Esophagus muscularis mucosa (tissue), 4 donors: ENCODE data around the gene MDGA2. TPM values are rescaled to one million over a fixed set of nuclear protein-coding genes. Genes with fewer than 3 reads are reported as not detected.

Experiments used
- DNase-seq: peaks from one replicate; pipeline ENCODE4 v3.0.0-alpha.2; 2017; ENCODE audit errors: extremely low spot score
- H3K27ac ChIP-seq, 4 donors: fragments of 200-600 bp; sonication (generic); replicated peaks in 1 of 4; 1 replicate in 3 of 4; 2 replicates in 1 of 4; pipeline ENCODE4 v1.5.1; 2016 to 2019; ENCODE audit warnings: mild to moderate bottlenecking in 1 of 4
- H3K27me3 ChIP-seq, 4 donors: fragments of 200-600 bp; sonication (generic); one replicate each; pipeline versions ENCODE4 v1.5.1 to v1.6.0; 2016 to 2019
- H3K36me3 ChIP-seq, 4 donors: fragments of 200-600 bp; sonication (generic); one replicate each; pipeline ENCODE4 v1.5.1; 2016 to 2019
- H3K4me1 ChIP-seq, 4 donors: fragments of 200-600 bp; sonication (generic); one replicate each; pipeline ENCODE4 v1.5.1; 2016 to 2019
- H3K4me3 ChIP-seq, 4 donors: fragments of 200-600 bp; sonication (generic); 1 replicate in 2 of 4; 2 replicates in 2 of 4; pipeline ENCODE4 v1.5.1; 2016 to 2019; ENCODE audit warnings: mild to moderate bottlenecking in 4 of 4, moderate library complexity in 1 of 4
- H3K9me3 ChIP-seq, 4 donors: fragments of 200-600 bp; sonication (generic); 1 replicate in 3 of 4; 2 replicates in 1 of 4; pipeline ENCODE4 v1.5.1; 2016 to 2019
- CTCF ChIP-seq, 3 experiments: fragments of 200-600 bp in 2 of 3; fragments of 450-650 bp in 1 of 3; sonication (generic) in 2 of 3; IDR thresholded peaks; one replicate each; pipeline ENCODE4 v1.5.1; 2017 to 2019; ENCODE audit warnings: antibody characterized with exemption in 3 of 3, mild to moderate bottlenecking in 2 of 3, moderate library complexity in 1 of 3
- EP300 ChIP-seq: sonication (generic); formaldehyde crosslinking; IDR thresholded peaks from one replicate; pipeline ENCODE4 v1.6.1; 2017; ENCODE audit warnings: antibody characterized with exemption
- POLR2A ChIP-seq: fragments of 450-650 bp; IDR thresholded peaks from one replicate; pipeline ENCODE4 v1.6.1; 2017; ENCODE audit warnings: antibody characterized with exemption, moderate library complexity, mild to moderate bottlenecking, low read depth
- POLR2AphosphoS5 ChIP-seq, 2 donors: sonication (generic); formaldehyde crosslinking; IDR thresholded peaks; one replicate each; pipeline ENCODE4 v1.6.1; 2017; ENCODE audit warnings: antibody characterized with exemption in 2 of 2
- WGBS: methylation state at CpG from one replicate; pipeline ENCODE4 v1.1.5; 2018; 5-methylcytosine and 5-hydroxymethylcytosine counted together
- intact Hi-C: fragments of 100-400 bp; cut with DNase I; formaldehyde crosslinking; loops from one replicate; pipeline ENCODE4 v1.15.1; 2023
- total RNA-seq, 4 donors: library from RNA; depleted of rRNA; stranded (reverse); fragments of >200 nt; gene quantifications; one replicate each; pipeline versions ENCODE4 v1.1.0 to v1.2.1, GENCODE V29; 2016

Gene MDGA2
- total RNA-seq, 4 donors from 2014 or later, result under 0.01 TPM; not detected in 3

GRCh38 chr14:47332939-47333338, 342.5 kb downstream of the MDGA2 start:
- WGBS, result 94% methylated on average over 3 of the region's 3 CpGs
- TF ChIP-seq CTCF (IDR thresholded peaks at IDR 0.05) (no peak), POLR2AphosphoS5 (IDR thresholded peaks at IDR 0.05) (no peak), POLR2A (no peak), EP300 (no peak)
- Histone ChIP-seq H3K27ac (no peak overlapping the region), H3K4me1 (no peaks in the 10 kb centered on the region), H3K36me3 (no peaks in the 10 kb centered on the region), H3K9me3 (no peaks in the 10 kb centered on the region), H3K4me3 (no peak overlapping the region), H3K27me3 (no peaks in the 10 kb centered on the region)
- DNase-seq, result no peak
- intact Hi-C loops, result no loop called here

GRCh38 chr14:47332106-47332505, 343.3 kb downstream of the MDGA2 start:
- H3K27ac ChIP-seq, result no peak overlapping the region
- no peaks in the 10 kb centered on the region for H3K36me3 ChIP-seq
- H3K4me3 ChIP-seq, result no peak overlapping the region
- TF ChIP-seq CTCF (IDR thresholded peaks at IDR 0.05) (no peak), POLR2A (no peak)
- no peak for DNase-seq
- intact Hi-C loops, result no loop called here
- H3K27me3 ChIP-seq, result no peaks in the 10 kb centered on the region
- no peaks in the 10 kb centered on the region for H3K4me1 ChIP-seq
- H3K9me3 ChIP-seq, result no peaks in the 10 kb centered on the region

GRCh38 chr14:47328376-47328775, 347.0 kb downstream of the MDGA2 start:
- TF ChIP-seq EP300, result no peak
- no peak for TF ChIP-seq CTCF (IDR thresholded peaks at IDR 0.05)
- TF ChIP-seq POLR2AphosphoS5 (IDR thresholded peaks at IDR 0.05), result no peak
- TF ChIP-seq POLR2A, result no peak
- no peaks in the 10 kb centered on the region for H3K36me3 ChIP-seq
- intact Hi-C loops, result no loop called here
- H3K4me1 ChIP-seq, result no peaks in the 10 kb centered on the region
- DNase-seq, result no peak
- H3K9me3 ChIP-seq, result no peaks in the 10 kb centered on the region
- whole genome bisulfite sequencing, result 65% methylated on average over 4 of the region's 4 CpGs
- H3K4me3 ChIP-seq, result no peak overlapping the region
- no peaks in the 10 kb centered on the region for H3K27me3 ChIP-seq
- H3K27ac ChIP-seq, result no peak overlapping the region

GRCh38 chr14:47327336-47327735, 348.1 kb downstream of the MDGA2 start:
- intact Hi-C loops, result no loop called here
- no peak for DNase-seq

More at GRCh38 chr14:47327336-47327735, 348.1 kb downstream of the MDGA2 start:
- no peaks in the 10 kb centered on the region for H3K27me3 ChIP-seq
- H3K36me3 ChIP-seq, result no peaks in the 10 kb centered on the region
- TF ChIP-seq CTCF (IDR thresholded peaks at IDR 0.05) (no peak), POLR2AphosphoS5 (IDR thresholded peaks at IDR 0.05) (no peak), EP300 (no peak), POLR2A (no peak)
- H3K9me3 ChIP-seq, result no peaks in the 10 kb centered on the region
- H3K4me1 ChIP-seq, result no peaks in the 10 kb centered on the region
- WGBS, result 86% methylated on average over 3 of the region's 3 CpGs
- H3K27ac ChIP-seq, result no peak overlapping the region
- no peak overlapping the region for H3K4me3 ChIP-seq
